ENCODE measurements around the gene TRPC3. TPM values are rescaled to one million over a fixed set of nuclear protein-coding genes. Genes with fewer than 3 reads are reported as not detected.

The TRPC3 gene
- polyA plus RNA-seq, 3 donors = not detected

- Histone ChIP-seq H3K4me3 (replicated peaks in 1 of 3; ENCODE audit: low read depth in 2 of 3, low read length in 3 of 3) (no peak overlapping the region), H3K36me3 (replicated peaks in 1 of 2; ENCODE audit: control insufficient read depth in 1 of 2, insufficient read depth in 2 of 2, low read length in 2 of 2) (no peaks in the 10 kb centered on the region), H3K27me3 (ENCODE audit: control insufficient read depth in 2 of 2, insufficient read depth in 2 of 2, low read length in 2 of 2) (peaks cover 48 to 63% of the 10 kb centered on the region in 2 donors), H2AFZ (ENCODE audit: insufficient read depth, low read depth, low read length, poor library complexity, severe bottlenecking) (no peak overlapping the region), H3K27ac (ENCODE audit: low read depth in 1 of 2, low read length in 2 of 2) (no peak overlapping the region), H3K9ac (ENCODE audit: insufficient read depth, low read length, poor library complexity, severe bottlenecking) (no peak overlapping the region), H3K79me2 (ENCODE audit: insufficient read depth, low read length) (no peaks in the 10 kb centered on the region), H3K9me3 (replicated peaks in 1 of 2; ENCODE audit: control insufficient read depth in 1 of 2, insufficient read depth in 1 of 2, low read length in 2 of 2) (peaks cover 0 to 16% of the 10 kb centered on the region in 2 donors), H4K20me1 (ENCODE audit: insufficient read depth, low read length) (no peaks in the 10 kb centered on the region), H3K4me1 (ENCODE audit: control insufficient read depth in 1 of 2, insufficient read depth in 2 of 2, low read length in 2 of 2) (peaks cover 12 to 22% of the 10 kb centered on the region in 2 donors), H3K4me2 (replicated peaks; ENCODE audit: extremely low read depth, low read length, poor library complexity, severe bottlenecking) (no peak overlapping the region)
- Mint-ChIP-seq H3K4me3 (peak overlapping the region in 1 of 2 donors; percentile 5), H3K36me3 (peaks cover 0 to 4% of the 10 kb centered on the region in 2 donors), H3K27ac (no peak overlapping the region), H3K27me3 (ENCODE audit: low read depth in 3 of 3) (peaks cover 46 to 71% (median 51%) of the 10 kb centered on the region in 3 donors), H3K4me1 (peaks cover 19% of the 10 kb centered on the region), H3K9me3 (peaks cover 0 to 12% (median 7%) of the 10 kb centered on the region in 7 donors)
- no peak for DNase-seq
- TF ChIP-seq CTCF (IDR thresholded peaks at IDR 0.05) = no peak
- intact Hi-C loops (cut with micrococcal nuclease) = no loop called here
These were observed 2.0 kb upstream of the TRPC3 start for GRCh38 chr4:121953860-121954259.

- H3K4me1 Mint-ChIP-seq = peaks cover 19% of the 10 kb centered on the region
- WGBS (ENCODE audit: insufficient coverage) = 10% methylated on average over 4 of the region's 7 CpGs
- no peak for TF ChIP-seq CTCF (IDR thresholded peaks at IDR 0.05)
- H3K36me3 Mint-ChIP-seq = peaks cover 0 to 4% of the 10 kb centered on the region in 2 donors
- no peak overlapping the region for H3K27ac Mint-ChIP-seq
- H3K9me3 Mint-ChIP-seq = peaks cover 0 to 12% (median 7%) of the 10 kb centered on the region in 7 donors
- Histone ChIP-seq H3K4me3 (replicated peaks in 1 of 3; ENCODE audit: low read depth in 2 of 3, low read length in 3 of 3) (peak overlapping the region in 1 of 3 experiments; percentile 72), H3K36me3 (replicated peaks in 1 of 2; ENCODE audit: control insufficient read depth in 1 of 2, insufficient read depth in 2 of 2, low read length in 2 of 2) (no peaks in the 10 kb centered on the region), H3K27me3 (ENCODE audit: control insufficient read depth in 2 of 2, insufficient read depth in 2 of 2, low read length in 2 of 2) (peaks cover 60 to 77% of the 10 kb centered on the region in 2 donors), H3K9ac (ENCODE audit: insufficient read depth, low read length, poor library complexity, severe bottlenecking) (no peak overlapping the region), H3K27ac (ENCODE audit: low read depth in 1 of 2, low read length in 2 of 2) (no peak overlapping the region), H3K79me2 (ENCODE audit: insufficient read depth, low read length) (no peaks in the 10 kb centered on the region), H3K4me1 (ENCODE audit: control insufficient read depth in 1 of 2, insufficient read depth in 2 of 2, low read length in 2 of 2) (peaks cover 12 to 22% of the 10 kb centered on the region in 2 donors), H3K4me2 (replicated peaks; ENCODE audit: extremely low read depth, low read length, poor library complexity, severe bottlenecking) (peak overlapping the region; percentile 81), H2AFZ (ENCODE audit: insufficient read depth, low read depth, low read length, poor library complexity, severe bottlenecking) (no peak overlapping the region), H4K20me1 (ENCODE audit: insufficient read depth, low read length) (no peaks in the 10 kb centered on the region), H3K9me3 (replicated peaks in 1 of 2; ENCODE audit: control insufficient read depth in 1 of 2, insufficient read depth in 1 of 2, low read length in 2 of 2) (peaks cover 0 to 16% of the 10 kb centered on the region in 2 donors)
- intact Hi-C loops (cut with micrococcal nuclease) = no loop called here
- peak overlapping the region; percentile 72 to 81 for H3K4me3 Mint-ChIP-seq
- peaks cover 55 to 83% (median 66%) of the 10 kb centered on the region in 3 donors for H3K27me3 Mint-ChIP-seq (ENCODE audit: low read depth in 3 of 3)
- no peak for DNase-seq
These were observed 430 bp upstream of the TRPC3 start for GRCh38 chr4:121952290-121952689.
